GM12891 (cell line): Measurements from ENCODE around the gene STING1.
A peak's percentile ranks its signal among the peaks of the same experiment; 100 is the strongest.
"Not testable (repeated sequence)": the region's sequence is repeated elsewhere in the genome, so short reads cannot be mapped to it uniquely, and the experiment has no call there.

ENCODE experiments used
- DNase-seq: peaks from one replicate; pipeline ENCODE4 v3.0.0; 2011; ENCODE audit warnings: low spot score; ENCODE audit not compliant: insufficient read length
- FAIRE-seq: peaks from 2 replicates; lab custom pipeline; 2011; peaks lifted over from hg19 to GRCh38; lab: Jason Lieb, UNC
- PAX5 ChIP-seq: IDR thresholded peaks from 2 replicates; pipeline ENCODE4 v1.6.1; 2011; ENCODE audit warnings: low read length, moderate library complexity, mild to moderate bottlenecking; ENCODE audit not compliant: insufficient read depth, severe bottlenecking
- POLR2A ChIP-seq: IDR thresholded peaks from 2 replicates; pipeline ENCODE4 v1.6.1; 2011; ENCODE audit warnings: low read depth, low read length, control low read depth
- POLR2AphosphoS5 ChIP-seq: IDR thresholded peaks from 2 replicates; pipeline ENCODE4 v1.6.1; 2011; ENCODE audit warnings: low read depth, low read length, control low read depth
- POU2F2 ChIP-seq: IDR thresholded peaks from 2 replicates; pipeline ENCODE4 v1.6.1; 2011; ENCODE audit warnings: low read depth, mild to moderate bottlenecking, control low read depth, low read length, moderate library complexity
- SPI1 ChIP-seq: IDR thresholded peaks from 2 replicates; pipeline ENCODE4 v1.6.1; 2011; ENCODE audit warnings: low read depth, low read length, control low read depth
- TAF1 ChIP-seq: IDR thresholded peaks from 2 replicates; pipeline ENCODE4 v1.6.1; 2011; ENCODE audit warnings: low read depth, low read length, control low read depth

Gene STING1

DNA sequence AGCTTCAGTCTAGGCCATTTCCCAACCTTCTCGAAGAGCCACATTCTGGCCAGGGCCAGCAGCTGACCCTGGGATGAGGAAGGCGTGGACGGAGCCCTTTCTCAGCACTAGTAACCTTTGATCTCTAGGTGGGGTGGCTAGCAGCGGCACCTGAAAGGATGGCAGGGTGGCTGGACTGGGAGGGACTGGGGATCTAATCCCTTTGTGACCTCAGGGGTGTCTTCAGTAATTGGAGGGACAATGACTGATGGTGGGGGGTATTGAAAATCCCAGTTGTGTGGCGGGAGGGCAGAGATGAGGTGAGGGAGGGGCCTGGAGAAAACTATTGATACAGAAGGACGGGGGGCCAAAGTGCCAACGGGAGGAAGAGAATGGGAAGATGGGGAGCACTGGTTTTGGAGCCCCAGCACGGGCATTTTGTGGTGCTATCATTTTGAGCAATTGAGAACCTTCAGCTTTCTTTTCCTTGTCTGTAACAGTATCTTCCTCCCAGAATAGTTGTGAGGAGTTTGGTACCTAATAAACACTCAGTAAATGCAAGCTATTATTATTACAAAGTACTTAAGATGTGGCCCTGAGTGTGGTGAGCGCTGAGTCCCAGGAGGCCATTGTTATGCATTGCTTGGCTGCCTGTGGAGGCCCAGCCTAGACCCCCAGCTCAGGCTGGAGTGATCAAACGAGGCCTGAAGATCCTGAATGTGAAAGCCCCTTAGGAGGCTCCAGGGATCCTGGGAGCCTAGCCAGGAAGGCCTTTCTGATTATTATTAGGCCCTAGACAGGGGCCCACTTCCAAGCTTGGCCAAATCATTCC, 41.3 kb upstream of the STING1 start:
- TF ChIP-seq POLR2A (no peak), PAX5 (no peak), SPI1 (no peak), POLR2AphosphoS5 (no peak), TAF1 (no peak), POU2F2 (no peak)
- FAIRE-seq: no peak
- DNase-seq: no peak

DNA sequence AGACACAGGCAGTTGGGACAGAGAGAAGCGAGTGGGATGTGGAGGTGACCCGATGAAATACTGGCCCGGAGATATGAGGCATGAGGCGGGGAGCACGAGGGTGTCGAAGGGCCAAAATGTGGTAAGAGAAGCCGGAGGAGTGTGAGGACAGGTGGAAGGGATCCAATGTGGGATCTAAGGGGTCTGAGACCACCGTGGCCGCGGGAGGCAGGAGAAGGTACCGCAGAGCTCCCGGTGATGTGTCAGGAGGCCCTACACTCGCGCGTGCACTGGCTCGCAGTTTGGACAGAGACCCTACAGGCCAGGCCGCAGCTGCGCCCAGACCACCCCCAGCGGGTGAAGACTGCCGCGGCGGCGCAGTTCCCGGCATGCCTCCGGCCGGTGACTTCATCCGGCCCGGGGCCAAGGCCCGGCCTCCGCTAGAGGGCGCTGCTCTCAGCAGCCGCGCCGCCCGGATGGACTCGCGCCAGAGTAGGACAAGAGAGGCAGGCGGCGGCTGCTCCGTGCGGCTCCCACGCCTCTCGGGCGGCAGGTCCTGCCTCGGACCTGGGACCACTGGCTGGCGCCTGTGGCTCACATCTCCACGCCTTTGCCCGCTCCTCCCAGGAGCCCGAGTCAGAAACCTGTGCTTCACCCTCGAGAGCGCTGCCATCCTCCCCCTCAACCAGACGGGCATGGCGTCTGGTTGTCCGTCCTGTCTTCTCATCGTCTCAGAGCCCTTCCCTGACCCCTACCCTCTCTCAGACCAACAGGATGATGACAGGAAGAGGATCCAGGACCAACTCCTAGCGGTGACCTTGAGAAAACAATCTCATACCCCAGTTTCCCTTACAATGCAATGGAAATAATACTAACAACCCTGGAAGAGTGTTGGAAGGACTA, 35.4 kb upstream of the STING1 start:
- peak; percentile 80 for FAIRE-seq
- TF ChIP-seq POLR2A (peak; percentile 79; the same call in 1 of the 2 replicates), PAX5 (peak; percentile 68), TAF1 (peak; percentile 90), POLR2AphosphoS5 (peak; percentile 76), SPI1 (no peak), POU2F2 (peak; percentile 62; the same call in 1 of the 2 replicates)
- DNase-seq: peak; percentile 93

DNA sequence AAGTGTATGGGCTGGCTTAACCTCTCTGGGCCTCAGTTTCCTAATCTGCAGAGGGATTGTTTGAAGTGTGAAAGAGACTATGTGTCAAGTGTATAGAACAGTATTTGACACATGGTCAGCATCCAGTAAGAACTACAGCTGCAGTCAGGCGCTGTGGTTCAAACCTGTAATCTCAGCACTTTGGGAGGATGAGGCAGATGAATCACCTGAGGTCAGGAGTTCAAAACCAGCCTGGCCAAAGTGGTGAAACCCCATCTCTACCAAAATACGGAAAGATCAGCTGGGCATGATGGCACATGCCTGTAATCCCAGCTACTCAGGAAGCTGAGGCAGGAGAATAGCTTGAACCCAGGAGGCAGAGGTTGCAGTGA, 31.9 kb upstream of the STING1 start:
- no peak for DNase-seq
- TF ChIP-seq POLR2A: no peak
- no peak for TF ChIP-seq TAF1
- TF ChIP-seq SPI1: no peak
- TF ChIP-seq POLR2AphosphoS5: no peak
- TF ChIP-seq POU2F2: no peak
- no peak for TF ChIP-seq PAX5
- FAIRE-seq: no peak

DNA sequence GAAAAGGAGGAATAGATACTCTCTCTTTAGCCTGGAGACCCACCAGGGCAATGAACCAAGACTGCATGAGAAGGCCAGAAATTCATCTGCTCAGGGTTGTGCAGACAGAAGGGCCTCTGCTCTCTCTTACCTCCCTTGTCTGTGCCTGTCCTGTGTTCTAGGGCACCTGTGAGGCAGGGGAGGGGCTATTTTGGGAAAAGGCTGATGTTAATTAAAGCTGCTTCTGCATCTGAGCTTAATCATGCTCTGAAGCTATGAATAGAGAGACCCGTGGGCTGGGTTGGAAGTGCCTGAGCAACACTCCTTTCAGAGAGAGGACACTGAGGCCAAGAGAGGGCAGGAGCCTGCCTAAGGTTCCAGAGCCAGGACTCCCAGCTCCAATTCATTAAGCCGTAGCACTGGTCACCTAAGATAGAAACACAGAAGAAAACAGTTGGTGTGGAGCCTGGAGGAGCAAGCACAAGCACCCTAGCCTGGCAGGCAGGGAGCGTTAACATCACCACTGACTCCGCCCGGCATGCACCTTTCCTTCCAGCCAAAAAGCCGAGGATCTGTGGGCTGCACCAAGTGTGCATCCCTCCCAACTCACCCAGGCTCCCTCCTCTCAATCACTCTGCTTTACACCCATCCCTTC, 31.4 kb upstream of the STING1 start:
- TF ChIP-seq POU2F2: no peak
- no peak for TF ChIP-seq PAX5
- DNase-seq (no peak), FAIRE-seq (no peak)

DNA sequence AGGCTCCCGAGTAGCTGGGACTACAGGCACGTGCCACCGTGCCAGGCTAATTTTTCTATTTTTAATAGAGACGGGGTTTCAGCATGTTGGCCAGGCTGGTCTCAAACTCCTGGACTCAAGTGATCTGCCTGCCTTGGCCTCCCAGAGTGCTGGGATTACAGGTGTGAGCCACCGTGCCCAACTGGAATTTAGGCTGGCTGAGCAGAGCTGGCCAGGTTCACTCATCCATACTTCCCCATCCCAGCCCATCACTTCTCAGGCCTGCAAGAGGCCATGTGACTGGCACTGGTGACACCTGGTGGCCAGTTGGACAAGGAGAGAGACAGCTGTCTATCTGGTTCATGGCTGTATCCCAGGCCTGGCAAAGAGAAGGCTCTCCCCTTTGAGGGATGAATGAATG, 30.9 kb upstream of the STING1 start:
- FAIRE-seq: peak; percentile 78
- DNase-seq: not testable (repeated sequence)

DNA sequence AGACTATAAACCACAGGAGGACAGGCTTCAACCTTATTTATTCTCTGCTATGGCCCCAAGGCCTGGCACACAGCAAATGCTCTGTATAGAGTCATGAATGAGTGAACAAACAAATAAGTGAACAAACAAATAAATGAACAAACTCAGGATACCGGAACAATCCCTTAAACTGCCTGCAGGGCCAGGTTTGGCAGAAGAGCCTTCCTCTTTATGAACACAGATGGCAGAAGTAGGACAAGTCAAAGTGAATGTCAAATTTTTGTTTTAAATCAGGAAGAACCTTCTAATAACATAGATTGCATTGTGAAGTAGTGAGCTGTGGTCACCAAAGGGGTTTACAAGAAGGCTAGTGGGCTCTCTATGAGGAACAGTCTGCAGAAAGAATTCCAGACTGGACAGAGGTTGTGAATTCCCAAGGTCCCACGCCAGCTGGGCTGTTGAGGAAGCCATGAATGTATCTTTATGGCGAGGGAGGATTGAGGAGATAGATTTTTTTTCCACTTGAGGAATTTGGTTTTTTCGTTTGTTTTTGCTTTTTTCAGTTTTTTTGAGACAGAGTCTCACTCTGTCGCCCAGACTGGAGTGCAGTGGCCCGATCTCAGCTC, 30.3 kb upstream of the STING1 start:
- FAIRE-seq (no peak), DNase-seq (no peak)
- TF ChIP-seq POLR2A: no peak
- no peak for TF ChIP-seq POLR2AphosphoS5
- TF ChIP-seq POU2F2: no peak
- no peak for TF ChIP-seq TAF1
- TF ChIP-seq PAX5: no peak
- TF ChIP-seq SPI1: no peak

DNA sequence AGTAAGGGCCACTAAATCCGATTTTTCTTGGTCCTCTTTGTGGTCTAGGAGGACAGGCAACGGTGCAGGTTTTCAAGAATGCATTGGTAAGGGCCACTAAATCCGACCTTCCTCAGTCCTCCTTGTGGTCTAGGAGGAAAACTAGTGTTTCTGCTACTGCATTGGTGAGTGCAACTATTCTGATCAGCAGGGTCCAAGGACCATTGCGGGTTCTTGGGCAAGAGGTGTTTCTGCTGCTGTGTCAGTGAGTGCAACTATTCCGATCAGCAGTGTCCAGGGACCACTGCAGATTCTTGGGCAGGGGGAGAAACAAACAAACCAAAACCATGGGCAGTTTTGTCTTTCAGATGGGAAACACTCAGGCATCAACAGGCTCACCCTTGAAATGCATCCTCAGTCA, 22.2 kb upstream of the STING1 start:
- not testable (repeated sequence) for FAIRE-seq, DNase-seq

DNA sequence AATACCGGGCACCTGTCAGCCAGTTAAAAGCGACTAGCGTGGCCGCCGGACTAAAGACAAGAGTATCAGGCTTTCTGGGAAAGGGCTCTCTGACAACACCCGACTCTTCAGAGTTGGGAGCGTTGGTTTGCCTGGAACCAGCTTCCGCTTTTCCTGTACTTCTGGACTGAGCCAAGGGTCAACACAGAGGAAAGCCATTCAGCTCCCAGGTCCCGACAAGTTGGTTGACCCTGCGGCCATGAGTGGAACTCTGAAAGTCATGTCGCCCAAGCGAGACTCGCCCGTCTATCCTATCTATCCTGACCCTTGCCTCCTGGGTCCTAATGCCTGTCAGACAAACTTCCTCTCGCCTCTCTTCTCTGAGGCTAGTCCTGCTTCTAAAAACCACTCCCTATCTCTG, 21.3 kb upstream of the STING1 start:
- not testable (repeated sequence) for FAIRE-seq, DNase-seq

DNA sequence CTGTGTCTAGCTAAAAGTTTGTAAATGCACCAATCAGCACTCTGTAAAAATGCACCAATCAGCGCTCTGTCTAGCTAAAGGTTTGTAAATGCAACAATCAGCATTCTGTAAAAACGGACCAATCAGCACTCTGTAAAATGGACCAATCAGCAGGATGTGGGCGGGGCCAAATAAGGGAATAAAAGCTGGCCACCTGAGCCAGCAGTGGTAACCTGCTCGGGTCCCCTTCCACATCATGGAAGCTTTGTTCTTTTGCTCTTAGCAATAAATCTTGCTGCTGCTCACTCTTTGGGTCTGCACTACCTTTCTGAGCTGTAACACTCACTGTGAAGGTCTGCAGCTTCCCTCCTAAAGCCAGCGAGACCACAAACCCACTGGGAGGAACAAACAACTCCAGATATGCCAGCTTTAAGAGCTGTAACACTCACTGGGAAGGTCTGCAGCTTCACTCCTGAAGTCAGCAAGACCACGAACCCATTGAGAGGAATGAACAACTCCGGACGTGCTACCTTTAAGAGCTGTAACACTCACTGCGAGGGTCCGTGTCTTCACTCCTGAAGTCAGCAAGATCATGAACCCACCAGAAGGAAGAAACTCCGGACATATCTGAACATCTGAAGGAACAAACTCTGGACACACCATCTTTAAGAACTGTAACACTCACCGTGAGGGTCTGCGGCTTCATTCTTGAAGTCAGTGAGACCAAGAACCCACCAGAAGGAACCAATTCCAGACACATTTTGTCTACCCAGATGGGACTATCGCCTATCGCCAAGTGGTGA, 20.7 kb upstream of the STING1 start:
- FAIRE-seq, DNase-seq: not testable (repeated sequence)
